IMR-90 (cell line): Measurements from ENCODE around the gene VEGFC.

ENCODE experiments used
- BHLHE40 ChIP-seq: fragments of 150-350 bp; IDR thresholded peaks from 2 replicates; pipeline ENCODE4 v1.6.1; 2016; ENCODE audit warnings: mild to moderate bottlenecking, low read depth, low read length
- MAFK ChIP-seq: IDR thresholded peaks from 2 replicates; pipeline ENCODE4 v1.6.1; 2012; ENCODE audit warnings: low read depth, low read length, improper control_type of control experiment
- MXI1 ChIP-seq: IDR thresholded peaks from 2 replicates; pipeline ENCODE4 v1.6.1; 2012; ENCODE audit warnings: low read depth, mild to moderate bottlenecking, low read length, moderate library complexity, borderline replicate concordance
- POLR2A ChIP-seq: IDR thresholded peaks from 2 replicates; pipeline ENCODE4 v1.6.1; 2012; ENCODE audit warnings: mild to moderate bottlenecking, low read depth, low read length
- RAD21 ChIP-seq: IDR thresholded peaks from 2 replicates; pipeline ENCODE4 v1.6.1; 2012; ENCODE audit warnings: low read length, improper control_type of control experiment
- RFX5 ChIP-seq: IDR thresholded peaks from 2 replicates; pipeline ENCODE4 v1.8.0; 2012; ENCODE audit warnings: low read depth, mild to moderate bottlenecking, low read length, moderate library complexity
- SMC3 ChIP-seq: fragments of 150-350 bp; IDR thresholded peaks from 2 replicates; pipeline ENCODE4 v1.6.1; 2016; ENCODE audit warnings: low read depth, mild to moderate bottlenecking, antibody characterized with exemption, low read length, moderate library complexity
- TF ChIP-seq, protein P1 (sequence below): conservative IDR thresholded peaks from 2 replicates; pipeline ENCODE4 v1.5.1; 2012; ENCODE audit warnings: mild to moderate bottlenecking, low read depth, low read length, improper control_type of control experiment
- TF ChIP-seq, protein P2 (sequence below): fragments of 150-350 bp; IDR thresholded peaks from 2 replicates; pipeline ENCODE4 v1.6.1; 2017; ENCODE audit warnings: mild to moderate bottlenecking, antibody characterized with exemption, low read length, low read depth
- TF ChIP-seq, protein P3 (sequence below): fragments of 150-350 bp; IDR thresholded peaks from 2 replicates; pipeline ENCODE4 v1.6.1; 2016; ENCODE audit warnings: low read depth, mild to moderate bottlenecking, low read length, moderate library complexity, borderline replicate concordance

DNA sequence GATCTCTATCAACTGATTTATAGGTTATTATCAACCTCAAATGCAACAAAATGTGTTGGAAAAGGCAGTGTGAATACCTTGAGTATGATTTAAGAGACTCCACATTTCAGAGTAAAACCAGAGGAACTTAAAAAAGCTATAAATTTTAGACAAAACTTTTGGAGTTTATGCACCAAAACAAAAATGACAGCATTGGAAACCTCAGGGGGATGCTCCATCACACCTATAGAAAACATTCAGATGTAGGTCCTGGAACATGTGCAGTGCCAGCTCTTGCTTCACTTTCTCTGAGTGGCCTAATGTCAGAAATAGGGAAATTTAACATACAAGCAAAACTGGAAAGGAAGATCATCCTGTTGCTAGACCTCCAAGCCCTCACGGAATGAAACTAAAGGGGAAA is 5.8 kb upstream of the VEGFC start:
- TF ChIP-seq RAD21 (no peak), POLR2A (no peak), SMC3 (no peak), BHLHE40 (no peak), MAFK (no peak), MXI1 (no peak), RFX5 (no peak)
- TF ChIP-seq, protein P1, sequence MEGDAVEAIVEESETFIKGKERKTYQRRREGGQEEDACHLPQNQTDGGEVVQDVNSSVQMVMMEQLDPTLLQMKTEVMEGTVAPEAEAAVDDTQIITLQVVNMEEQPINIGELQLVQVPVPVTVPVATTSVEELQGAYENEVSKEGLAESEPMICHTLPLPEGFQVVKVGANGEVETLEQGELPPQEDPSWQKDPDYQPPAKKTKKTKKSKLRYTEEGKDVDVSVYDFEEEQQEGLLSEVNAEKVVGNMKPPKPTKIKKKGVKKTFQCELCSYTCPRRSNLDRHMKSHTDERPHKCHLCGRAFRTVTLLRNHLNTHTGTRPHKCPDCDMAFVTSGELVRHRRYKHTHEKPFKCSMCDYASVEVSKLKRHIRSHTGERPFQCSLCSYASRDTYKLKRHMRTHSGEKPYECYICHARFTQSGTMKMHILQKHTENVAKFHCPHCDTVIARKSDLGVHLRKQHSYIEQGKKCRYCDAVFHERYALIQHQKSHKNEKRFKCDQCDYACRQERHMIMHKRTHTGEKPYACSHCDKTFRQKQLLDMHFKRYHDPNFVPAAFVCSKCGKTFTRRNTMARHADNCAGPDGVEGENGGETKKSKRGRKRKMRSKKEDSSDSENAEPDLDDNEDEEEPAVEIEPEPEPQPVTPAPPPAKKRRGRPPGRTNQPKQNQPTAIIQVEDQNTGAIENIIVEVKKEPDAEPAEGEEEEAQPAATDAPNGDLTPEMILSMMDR, result no peak
- TF ChIP-seq, protein P2, sequence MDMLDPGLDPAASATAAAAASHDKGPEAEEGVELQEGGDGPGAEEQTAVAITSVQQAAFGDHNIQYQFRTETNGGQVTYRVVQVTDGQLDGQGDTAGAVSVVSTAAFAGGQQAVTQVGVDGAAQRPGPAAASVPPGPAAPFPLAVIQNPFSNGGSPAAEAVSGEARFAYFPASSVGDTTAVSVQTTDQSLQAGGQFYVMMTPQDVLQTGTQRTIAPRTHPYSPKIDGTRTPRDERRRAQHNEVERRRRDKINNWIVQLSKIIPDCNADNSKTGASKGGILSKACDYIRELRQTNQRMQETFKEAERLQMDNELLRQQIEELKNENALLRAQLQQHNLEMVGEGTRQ, result no peak
- TF ChIP-seq, protein P3, sequence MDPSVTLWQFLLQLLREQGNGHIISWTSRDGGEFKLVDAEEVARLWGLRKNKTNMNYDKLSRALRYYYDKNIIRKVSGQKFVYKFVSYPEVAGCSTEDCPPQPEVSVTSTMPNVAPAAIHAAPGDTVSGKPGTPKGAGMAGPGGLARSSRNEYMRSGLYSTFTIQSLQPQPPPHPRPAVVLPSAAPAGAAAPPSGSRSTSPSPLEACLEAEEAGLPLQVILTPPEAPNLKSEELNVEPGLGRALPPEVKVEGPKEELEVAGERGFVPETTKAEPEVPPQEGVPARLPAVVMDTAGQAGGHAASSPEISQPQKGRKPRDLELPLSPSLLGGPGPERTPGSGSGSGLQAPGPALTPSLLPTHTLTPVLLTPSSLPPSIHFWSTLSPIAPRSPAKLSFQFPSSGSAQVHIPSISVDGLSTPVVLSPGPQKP, result no peak
